ENCODE measurements around the gene FLOT1.
A peak's percentile ranks its signal among the peaks of the same experiment; 100 is the strongest.
"Not testable (repeated sequence)": the region's sequence is repeated elsewhere in the genome, so short reads cannot be mapped to it uniquely, and the experiment has no call there.

Gene FLOT1

DNA sequence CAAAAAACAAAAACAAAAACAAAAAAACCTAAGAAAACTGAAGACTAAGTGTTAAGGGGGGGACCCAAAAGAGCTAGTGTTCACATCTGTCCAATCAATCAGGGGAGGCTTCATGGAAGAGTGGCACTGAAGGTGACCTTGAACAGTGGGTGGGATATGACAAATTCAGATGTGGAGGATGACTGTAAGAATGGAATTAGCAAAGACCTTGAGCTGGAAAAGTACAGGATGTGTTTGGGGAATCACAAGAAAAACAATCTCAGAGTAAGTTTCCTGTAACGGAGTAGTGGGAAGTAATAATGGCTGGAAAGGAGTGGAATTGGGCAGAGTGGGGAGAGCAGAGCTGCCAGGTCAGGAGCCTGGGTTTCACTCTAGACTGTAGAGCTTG is 4.8 kb upstream of the FLOT1 start:
- DNase-seq (ENCODE audit: low read depth in 2 of 2), result no peak

- peak; percentile 74 to 83 for DNase-seq (ENCODE audit: low read depth in 2 of 2)
Measured at GRCh38 chr6:30744054-30744805, 1.7 kb upstream of the FLOT1 start, which contains the start of gene IER3. IER3 (minus strand) TSS chr6:30744547; CDS start chr6:30744518, 29 bp downstream.

DNA sequence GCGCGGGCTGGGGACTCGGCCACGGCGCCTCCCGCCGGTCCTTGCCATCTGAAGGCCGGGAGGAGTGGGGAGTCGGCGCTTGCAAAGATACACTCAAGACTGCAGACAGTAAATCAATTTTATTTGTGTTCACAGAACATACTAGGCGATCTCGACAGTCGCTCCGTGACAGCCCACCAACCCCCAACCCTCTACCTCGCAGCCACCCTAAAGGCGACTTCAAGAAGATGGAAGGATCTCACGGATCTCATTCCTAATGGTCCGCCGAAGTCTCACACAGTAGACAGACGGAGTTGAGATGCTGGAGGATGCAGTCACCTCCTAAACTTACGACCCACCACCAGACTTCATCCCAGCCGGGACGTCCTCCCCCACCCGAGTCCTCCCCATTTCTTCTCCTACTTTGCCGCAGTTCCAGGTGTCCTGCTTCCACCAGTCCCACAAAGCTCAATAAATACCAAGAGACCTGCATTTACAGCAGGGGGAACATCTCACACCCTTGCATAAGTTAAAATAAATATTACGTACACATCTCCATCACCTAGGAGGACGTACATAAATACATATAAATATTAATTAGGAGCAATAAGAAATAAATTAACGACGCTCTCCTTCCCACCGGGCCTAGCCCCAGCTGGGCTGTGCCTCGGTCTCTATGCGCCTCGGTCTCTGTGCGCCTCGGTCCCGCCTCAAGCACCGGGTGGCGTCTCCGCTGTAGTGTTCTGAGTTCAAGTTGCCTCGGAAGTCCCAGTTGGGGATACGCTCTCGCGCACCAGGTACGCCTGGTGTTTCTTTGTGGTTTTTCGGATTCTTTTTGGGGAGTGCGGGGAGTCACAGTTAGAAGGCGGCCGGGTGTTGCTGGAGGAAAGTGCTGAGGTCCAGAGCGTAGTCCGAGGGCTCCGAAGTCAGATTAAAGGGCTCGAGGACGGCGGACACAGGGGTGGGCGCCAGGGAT is 889 bp upstream of the FLOT1 start:
- DNase-seq (ENCODE audit: low read depth in 2 of 2), result no peak

GRCh38 chr6:30741789-30742315 is 635 bp downstream of the FLOT1 start:
- DNase-seq (ENCODE audit: low read depth in 2 of 2), result peak in 1 of 2 donors; percentile 41

- DNase-seq (ENCODE audit: low read depth in 2 of 2), result no peak
Measured at GRCh38 chr6:30741063-30741779, 1.3 kb downstream of the FLOT1 start.

DNA sequence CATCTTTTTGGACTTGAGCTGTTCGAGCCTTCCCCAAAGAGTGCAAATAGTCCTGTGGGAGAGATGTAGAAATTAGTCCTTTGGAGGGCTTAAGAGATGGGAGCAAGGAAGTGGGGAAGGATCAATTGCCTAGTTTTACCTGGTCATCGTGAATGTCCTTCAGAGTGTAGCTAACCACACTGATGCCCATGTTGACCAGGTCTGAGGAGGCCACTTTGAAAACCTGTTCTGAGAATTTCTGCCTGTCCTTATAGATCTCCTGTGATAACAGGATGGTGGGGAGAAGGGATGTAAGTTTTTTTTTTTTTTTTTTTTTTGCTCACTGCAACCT is 2.0 kb downstream of the FLOT1 start:
- no peak for DNase-seq (ENCODE audit: low read depth in 2 of 2)

DNA sequence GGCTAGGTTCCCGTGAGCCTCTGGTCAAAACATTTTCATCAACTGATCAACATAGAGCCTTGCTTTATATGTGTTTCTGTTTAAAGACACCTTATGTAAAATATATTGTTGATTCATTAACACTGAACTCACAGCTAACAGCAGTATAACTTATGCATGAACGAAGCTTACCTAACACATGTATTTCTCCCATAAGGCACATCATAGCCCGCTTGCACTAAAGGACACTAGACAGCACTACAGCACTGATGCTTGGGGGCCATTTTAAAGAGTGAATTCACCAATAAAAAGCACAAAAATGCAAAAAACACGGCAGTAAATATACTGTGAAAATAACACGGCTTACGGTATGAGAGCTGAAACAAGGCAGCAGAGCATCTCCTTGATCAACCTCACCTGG is 4.0 kb downstream of the FLOT1 start:
- DNase-seq (ENCODE audit: low read depth in 2 of 2), result no peak

DNA sequence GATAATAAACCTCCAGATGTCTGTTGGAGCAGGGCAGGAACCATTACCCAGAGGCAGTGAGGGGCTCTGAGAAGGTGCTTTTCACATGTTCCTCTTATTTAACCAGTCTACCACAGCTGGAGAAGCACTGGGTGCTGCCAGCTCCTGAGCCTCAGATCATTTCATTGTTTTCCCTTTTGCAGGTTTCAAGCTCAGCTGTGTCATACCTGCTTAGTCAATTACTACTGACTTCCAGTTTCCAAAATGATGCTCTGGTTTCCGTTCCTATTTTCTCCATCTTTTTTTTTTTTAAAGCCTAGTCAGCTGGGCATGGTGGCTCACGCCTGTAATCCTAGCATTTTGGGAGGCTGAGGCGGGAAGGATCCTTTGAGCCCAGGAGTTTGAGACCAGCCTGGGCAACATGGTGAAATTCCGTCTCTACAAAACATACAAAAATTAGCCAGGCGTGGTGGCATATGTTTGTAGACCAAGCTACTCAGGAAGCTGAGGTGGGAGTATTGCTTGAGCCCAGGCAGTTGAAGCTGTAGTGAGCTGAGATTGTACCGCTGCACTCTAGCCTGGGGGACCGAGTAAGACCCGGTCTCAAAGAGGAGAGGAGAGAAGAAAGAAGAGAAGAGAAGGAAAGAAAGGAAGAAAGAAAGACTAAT is 6.7 kb downstream of the FLOT1 start:
- DNase-seq (ENCODE audit: low read depth in 2 of 2), result no peak

DNA sequence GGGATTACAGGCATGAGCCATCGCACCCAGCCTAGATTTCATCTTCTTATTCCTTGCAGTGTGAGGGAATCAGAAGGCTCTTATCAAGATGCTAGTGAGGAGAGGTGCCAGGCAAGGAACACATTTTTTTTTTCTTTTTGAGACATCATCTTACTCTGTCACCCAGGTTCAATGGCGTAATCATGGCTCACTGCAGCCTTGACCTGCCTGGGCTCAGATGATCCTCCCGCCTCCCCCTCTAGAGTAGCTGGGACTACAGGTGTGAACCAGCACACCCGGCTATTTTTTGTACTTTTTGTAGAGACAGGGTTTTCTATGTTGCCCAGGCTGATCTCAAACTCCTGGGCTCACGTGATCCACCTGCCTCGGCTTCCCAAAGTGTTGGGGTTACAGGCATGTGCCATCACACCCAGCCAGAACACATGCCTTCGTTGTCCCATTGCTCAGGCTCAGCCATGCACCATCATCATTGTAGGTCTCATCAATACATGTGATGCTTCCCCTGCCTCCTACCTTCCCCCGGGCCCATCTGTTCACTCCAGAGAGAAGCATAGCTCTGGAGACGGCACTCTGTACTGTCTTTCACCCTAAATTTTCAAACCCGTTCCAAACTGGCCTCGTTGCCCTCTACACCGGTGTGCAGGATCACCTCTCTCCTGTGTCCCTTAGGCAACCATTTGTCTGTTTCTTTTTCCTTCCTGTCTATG is 10.1 kb downstream of the FLOT1 start:
- no peak for DNase-seq (ENCODE audit: low read depth in 2 of 2)

DNA sequence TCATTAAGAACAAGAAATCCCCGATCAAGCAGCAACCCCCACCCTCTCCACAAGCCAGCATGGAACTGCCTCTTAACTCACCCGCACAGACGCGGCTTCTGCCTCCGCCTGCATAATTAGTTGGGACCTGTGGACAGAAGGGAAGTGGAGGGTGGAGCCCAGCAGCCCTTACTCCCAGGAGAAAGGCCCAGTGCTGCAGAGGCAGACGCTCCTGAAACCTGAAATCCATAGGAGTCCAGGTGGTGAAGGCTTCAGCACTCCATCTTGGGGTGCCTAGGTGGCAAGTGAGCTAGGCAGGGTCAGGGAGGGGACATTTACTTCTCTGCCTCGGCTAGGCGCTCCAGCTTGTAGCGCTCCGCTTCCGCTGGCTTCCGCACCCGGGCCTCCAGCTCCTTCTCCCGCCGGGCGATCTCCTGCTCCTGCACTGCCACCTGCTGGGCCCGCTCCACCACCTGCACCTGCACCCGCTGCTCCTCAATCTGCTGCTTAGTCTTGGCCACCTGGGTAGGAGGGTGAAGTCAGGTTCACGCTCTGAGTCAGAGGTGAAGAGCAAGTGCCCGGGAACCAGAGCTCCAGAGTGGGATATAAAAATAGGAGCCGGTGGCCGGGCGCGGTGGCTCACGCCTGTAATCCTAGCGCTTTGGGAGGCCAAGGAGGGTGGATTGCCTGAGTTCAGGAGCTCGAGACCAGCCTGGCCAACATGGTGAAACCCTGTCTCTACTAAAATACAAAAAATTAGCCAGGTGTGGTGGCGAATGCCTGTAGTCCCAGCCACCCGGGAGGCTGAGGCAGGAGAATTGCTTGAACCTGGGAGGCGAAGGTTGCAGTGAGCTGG is 11.7 kb downstream of the FLOT1 start:
- DNase-seq (ENCODE audit: low read depth in 2 of 2), result peak; percentile 74 to 77

DNA sequence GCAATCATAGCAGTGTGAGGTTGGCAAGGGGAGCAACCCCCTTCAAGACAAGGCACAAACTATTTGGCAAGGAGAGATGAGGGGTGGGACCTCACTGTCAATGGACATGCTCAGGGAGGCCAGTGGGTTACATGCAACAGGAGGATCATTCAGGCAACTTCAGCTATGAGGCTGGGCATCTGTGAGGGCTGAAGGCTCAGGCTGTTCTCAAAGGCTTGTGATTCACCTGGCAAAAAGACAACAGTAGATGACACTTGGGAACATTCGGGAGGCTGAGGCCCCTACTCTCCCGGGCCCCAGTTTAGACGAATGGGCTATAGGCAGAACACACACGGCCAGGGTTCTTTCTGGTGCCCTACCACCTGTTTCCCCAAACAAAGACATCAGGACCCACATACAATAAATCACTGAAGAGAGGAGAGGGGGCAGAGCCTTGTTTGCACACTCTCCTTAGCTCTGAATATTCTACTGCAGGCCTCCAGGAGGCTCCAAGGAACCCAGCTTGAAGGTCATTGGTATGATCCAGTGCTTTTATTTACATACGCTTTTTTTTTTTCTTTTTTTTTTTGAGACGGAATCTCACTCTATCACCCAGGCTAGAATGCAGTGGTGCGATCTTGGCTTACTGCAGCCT is 14.4 kb downstream of the FLOT1 start:
- DNase-seq (ENCODE audit: low read depth in 2 of 2), result no peak

DNA sequence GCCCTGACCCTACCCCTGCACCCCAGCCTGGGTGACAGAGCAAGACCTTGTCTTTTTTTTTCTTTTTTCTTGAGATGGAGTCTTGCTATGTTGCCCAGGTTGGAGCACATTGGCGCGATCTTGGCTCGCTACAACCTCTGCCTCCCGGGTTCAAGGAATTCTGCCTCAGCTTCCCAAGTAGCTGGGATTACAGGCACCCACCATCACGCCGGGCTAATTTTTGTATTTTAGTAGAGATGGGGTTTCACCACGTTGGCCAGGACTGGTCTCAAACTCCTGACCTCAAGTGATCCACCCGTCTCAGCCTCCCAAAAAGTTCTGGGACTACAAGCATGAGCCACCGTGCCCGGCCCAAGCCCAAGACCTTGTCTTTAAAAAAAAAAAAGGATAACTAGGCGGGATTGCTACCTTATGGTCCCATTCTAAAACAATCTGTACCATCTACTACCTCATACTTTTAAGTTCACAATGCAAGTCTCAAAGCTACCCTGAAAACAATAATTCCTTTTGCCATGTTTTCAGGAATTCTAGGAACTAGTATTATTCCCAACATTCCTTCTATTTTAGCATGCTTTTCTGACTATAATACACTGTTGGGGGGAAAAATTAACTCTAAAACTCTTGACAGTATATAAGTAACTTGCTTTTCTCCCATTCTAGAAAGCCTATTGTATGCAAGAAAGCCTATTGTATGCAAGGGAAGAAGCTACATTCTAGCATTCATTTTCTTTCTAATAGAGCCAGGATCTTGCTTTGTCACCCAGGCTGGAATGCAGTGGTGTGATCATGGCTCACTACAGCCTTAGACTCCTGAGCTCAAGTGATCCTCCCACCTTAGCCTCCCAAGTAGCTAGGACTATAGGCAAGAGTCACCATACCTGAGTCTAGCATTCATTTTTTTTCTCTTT is 15.7 kb downstream of the FLOT1 start:
- no peak for DNase-seq (ENCODE audit: low read depth in 2 of 2)

DNA sequence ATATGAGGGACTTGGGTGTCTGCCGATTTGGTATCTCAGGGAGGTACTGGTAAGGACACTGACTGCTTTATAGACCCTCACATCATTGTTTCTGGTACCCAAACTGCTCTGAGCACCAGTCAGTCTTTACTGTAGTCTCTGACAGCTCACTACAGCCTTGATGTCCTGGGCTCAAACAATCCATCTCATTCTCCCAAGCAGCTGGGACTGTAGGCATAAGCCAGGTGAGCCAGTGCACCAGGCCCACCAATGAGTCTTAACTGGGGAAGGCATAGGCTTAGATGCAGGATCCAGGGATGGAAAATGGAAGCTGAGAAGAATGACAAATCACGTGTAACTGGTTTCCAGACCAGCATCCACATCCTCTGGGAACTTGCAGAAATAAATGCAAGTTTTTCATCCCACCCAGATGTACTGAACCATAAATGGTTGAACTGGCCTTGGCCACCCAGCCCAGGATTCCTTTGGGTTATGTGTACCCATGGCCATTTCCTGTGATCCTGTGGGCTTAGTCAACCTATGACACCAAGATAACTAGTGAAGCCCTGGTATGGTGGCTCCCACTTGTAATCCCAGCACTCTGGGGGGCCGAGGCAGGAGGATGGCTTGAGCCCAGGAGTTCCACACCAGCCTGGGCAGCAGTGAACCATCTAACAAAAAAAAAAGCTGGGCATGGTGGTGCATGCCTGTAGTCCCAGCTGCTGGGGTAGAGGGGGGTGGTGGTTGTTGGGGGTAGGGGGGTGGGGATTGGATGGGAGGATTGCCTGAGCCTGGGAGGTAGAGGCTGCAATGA is 16.6 kb downstream of the FLOT1 start:
- DNase-seq (ENCODE audit: low read depth in 2 of 2), result no peak

DNA sequence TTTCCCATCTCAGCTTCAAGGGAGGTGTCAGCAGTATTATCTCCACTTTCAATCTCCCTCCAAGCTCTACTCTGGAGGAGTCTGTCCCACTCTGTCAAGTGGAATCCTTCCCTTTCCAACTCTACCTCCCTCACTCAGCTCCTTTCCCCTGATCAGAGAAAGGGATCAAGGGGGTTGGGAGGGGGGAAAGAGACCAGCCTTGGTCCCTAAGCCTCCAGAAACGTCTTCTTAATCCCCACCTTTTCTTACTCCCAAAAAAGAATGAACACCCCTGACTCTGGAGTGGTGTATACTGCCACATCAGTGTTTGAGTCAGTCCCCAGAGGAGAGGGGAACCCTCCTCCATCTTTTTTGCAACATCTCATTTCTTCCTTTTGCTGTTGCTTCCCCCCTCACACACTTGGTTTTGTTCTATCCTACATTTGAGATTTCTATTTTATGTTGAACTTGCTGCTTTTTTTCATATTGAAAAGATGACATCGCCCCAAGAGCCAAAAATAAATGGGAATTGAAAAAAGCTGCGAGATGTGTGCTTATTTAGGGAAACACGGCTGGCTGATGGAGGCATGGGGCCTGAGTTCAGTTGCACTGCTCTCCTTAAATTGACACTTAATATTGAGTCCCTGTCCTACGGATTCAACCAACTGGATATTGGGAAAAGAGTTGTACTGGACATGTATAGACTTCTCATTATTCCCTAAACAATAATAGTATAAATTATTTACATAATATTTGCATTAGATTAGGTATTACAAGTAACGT is 17.4 kb downstream of the FLOT1 start:
- no peak for DNase-seq (ENCODE audit: low read depth in 2 of 2)

DNA sequence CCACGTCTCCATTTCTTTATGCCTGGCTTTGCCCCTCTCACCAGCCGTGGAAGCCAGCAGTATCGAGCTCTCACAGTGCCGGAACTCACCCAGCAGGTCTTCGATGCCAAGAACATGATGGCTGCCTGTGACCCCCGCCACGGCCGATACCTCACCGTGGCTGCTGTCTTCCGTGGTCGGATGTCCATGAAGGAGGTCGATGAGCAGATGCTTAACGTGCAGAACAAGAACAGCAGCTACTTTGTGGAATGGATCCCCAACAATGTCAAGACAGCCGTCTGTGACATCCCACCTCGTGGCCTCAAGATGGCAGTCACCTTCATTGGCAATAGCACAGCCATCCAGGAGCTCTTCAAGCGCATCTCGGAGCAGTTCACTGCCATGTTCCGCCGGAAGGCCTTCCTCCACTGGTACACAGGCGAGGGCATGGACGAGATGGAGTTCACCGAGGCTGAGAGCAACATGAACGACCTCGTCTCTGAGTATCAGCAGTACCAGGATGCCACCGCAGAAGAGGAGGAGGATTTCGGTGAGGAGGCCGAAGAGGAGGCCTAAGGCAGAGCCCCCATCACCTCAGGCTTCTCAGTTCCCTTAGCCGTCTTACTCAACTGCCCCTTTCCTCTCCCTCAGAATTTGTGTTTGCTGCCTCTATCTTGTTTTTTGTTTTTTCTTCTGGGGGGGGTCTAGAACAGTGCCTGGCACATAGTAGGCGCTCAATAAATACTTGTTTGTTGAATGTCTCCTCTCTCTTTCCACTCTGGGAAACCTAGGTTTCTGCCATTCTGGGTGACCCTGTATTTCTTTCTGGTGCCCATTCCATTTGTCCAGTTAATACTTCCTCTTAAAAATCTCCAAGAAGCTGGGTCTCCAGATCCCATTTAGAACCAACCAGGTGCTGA is 18.4 kb downstream of the FLOT1 start:
- not testable (repeated sequence) for DNase-seq (ENCODE audit: low read depth in 2 of 2)

Data from stimulated activated CD8-positive, alpha-beta memory T cell treated with anti-CD3 and anti-CD28 coated beads, Interleukin-2, amount 100 ng/mL, for 48 hours (primary cell).